GM23338 (cell line): ENCODE measurements around the gene SLC2A13. TPM values are rescaled to one million over a fixed set of nuclear protein-coding genes. Genes with fewer than 3 reads are reported as not detected.

ENCODE experiments used
- ATAC-seq: fragments of 200-7000 bp; cut with Tn5 transposase; 3 replicates; pipeline ENCODE4 v1.9.1; 2020
- DNase-seq: peaks from one replicate; pipeline ENCODE4 v3.0.0-alpha.2; 2015; ENCODE audit warnings: low spot score
- H2AFZ ChIP-seq: fragments of 200-600 bp; sonication (generic); 2 replicates; pipeline ENCODE4 v1.8.0; 2016; ENCODE audit warnings: antibody characterized with exemption, mild to moderate bottlenecking, moderate library complexity
- H3F3A ChIP-seq: fragments of 200-600 bp; sonication (generic); replicated peaks from 2 replicates; pipeline ENCODE4 v1.8.0; 2017; ENCODE audit warnings: antibody characterized with exemption, mixed run types, low read depth
- H3K27ac ChIP-seq: fragments of 200-600 bp; sonication (generic); 2 replicates; pipeline ENCODE4 v1.6.1; 2016; ENCODE audit warnings: low read depth
- H3K27me3 ChIP-seq: fragments of 200-600 bp; sonication (generic); 2 replicates; pipeline ENCODE4 v1.8.0; 2016; ENCODE audit warnings: mild to moderate bottlenecking, mixed run types, moderate library complexity; ENCODE audit not compliant: insufficient read depth
- H3K36me3 ChIP-seq: fragments of 200-600 bp; sonication (generic); 2 replicates; pipeline ENCODE4 v1.8.0; 2016; ENCODE audit warnings: mild to moderate bottlenecking; ENCODE audit not compliant: insufficient read depth
- H3K4me1 ChIP-seq: fragments of 200-600 bp; sonication (generic); 2 replicates; pipeline ENCODE4 v1.8.0; 2016; ENCODE audit warnings: mild to moderate bottlenecking, moderate library complexity; ENCODE audit not compliant: insufficient read depth
- H3K4me2 ChIP-seq: fragments of 200-600 bp; sonication (generic); 2 replicates; pipeline ENCODE4 v1.7.1; 2017; ENCODE audit warnings: mixed run types
- H3K4me3 ChIP-seq: fragments of 200-600 bp; sonication (generic); 2 replicates; pipeline ENCODE4 v1.6.1; 2016; ENCODE audit warnings: mixed run types
- H3K79me2 ChIP-seq: fragments of 200-600 bp; sonication (generic); replicated peaks from 2 replicates; pipeline ENCODE4 v1.8.0; 2017; ENCODE audit warnings: mild to moderate bottlenecking; ENCODE audit not compliant: insufficient read depth
- H3K9me2 ChIP-seq: fragments of 200-600 bp; sonication (generic); 2 replicates; pipeline ENCODE4 v1.8.0; 2017; ENCODE audit not compliant: insufficient read depth
- H4K20me1 ChIP-seq: fragments of 200-600 bp; sonication (generic); replicated peaks from 2 replicates; pipeline ENCODE4 v1.8.0; 2017; ENCODE audit warnings: mild to moderate bottlenecking; ENCODE audit not compliant: insufficient read depth
- H3K27ac Mint-ChIP-seq: 2 replicates; pipeline ENCODE4 v1.8.0; 2020; ENCODE audit warnings: inconsistent platforms, mild to moderate bottlenecking, moderate library complexity, mixed read lengths
- H3K27me3 Mint-ChIP-seq: 3 replicates; pipeline ENCODE4 v1.8.0; 2022; ENCODE audit warnings: low read depth, mild to moderate bottlenecking, moderate library complexity, mixed read lengths, inconsistent platforms; ENCODE audit not compliant: insufficient read depth, poor library complexity
- H3K36me3 Mint-ChIP-seq: 3 replicates; pipeline ENCODE4 v1.8.0; 2021; ENCODE audit warnings: low read depth, mild to moderate bottlenecking, inconsistent platforms, moderate library complexity, mixed read lengths
- H3K4me1 Mint-ChIP-seq: 3 replicates; pipeline ENCODE4 v1.8.0; 2020; ENCODE audit warnings: mild to moderate bottlenecking, inconsistent platforms, mixed read lengths
- H3K4me3 Mint-ChIP-seq: 3 replicates; pipeline ENCODE4 v1.8.0; 2021; ENCODE audit warnings: moderate library complexity, mild to moderate bottlenecking, inconsistent platforms, mixed read lengths
- H3K9me3 Mint-ChIP-seq: 3 replicates; pipeline ENCODE4 v1.8.0; 2020; ENCODE audit warnings: moderate library complexity, mild to moderate bottlenecking, inconsistent platforms, mixed read lengths
- CREB1 ChIP-seq: fragments of 250-450 bp; sonication (Bioruptor Pico); IDR thresholded peaks from 2 replicates; pipeline ENCODE4 v1.5.0; 2020; ENCODE audit warnings: low read depth, mild to moderate bottlenecking, moderate library complexity
- ETS1 ChIP-seq: IDR thresholded peaks from 2 replicates; pipeline ENCODE4 v1.6.1; 2016; ENCODE audit warnings: antibody characterized with exemption
- EZH2phosphoT487 ChIP-seq: fragments of 200-600 bp; sonication (generic); IDR thresholded peaks from one replicate; pipeline ENCODE4 v1.8.1; 2018; ENCODE audit warnings: antibody characterized with exemption; ENCODE audit not compliant: unreplicated experiment
- JUNB ChIP-seq: IDR thresholded peaks from one replicate; pipeline ENCODE4 v1.6.1; 2016; ENCODE audit warnings: antibody characterized with exemption; ENCODE audit not compliant: unreplicated experiment
- NANOG ChIP-seq: IDR thresholded peaks from 2 replicates; pipeline ENCODE4 v1.6.1; 2016; ENCODE audit warnings: antibody characterized with exemption, borderline replicate concordance
- POLR2AphosphoS5 ChIP-seq: IDR thresholded peaks from 2 replicates; pipeline ENCODE4 v1.6.1; 2016; ENCODE audit warnings: antibody characterized with exemption, low read depth
- REST ChIP-seq: IDR thresholded peaks from one replicate; pipeline ENCODE4 v1.6.1; 2018; ENCODE audit warnings: antibody characterized with exemption; ENCODE audit not compliant: unreplicated experiment
- ZNF114 ChIP-seq: fragments of 250-450 bp; sonication (Bioruptor Pico); IDR thresholded peaks from 2 replicates; pipeline ENCODE4 v1.5.0; 2020; ENCODE audit warnings: mild to moderate bottlenecking, moderate library complexity
- ZNF331 ChIP-seq: fragments of 250-450 bp; sonication (Bioruptor Pico); IDR thresholded peaks from 2 replicates; pipeline ENCODE4 v1.5.0; 2020; ENCODE audit warnings: low read depth, mild to moderate bottlenecking, moderate library complexity
- polyA plus RNA-seq: library from polyadenylated mRNA; unstranded; fragments of >200 nt; fragmentation: Nextera tagmentation; extraction: Ambion mirVana; gene quantifications from 2 replicates; pipeline ENCODE4 v1.2.1, GENCODE V29; 2016
- total RNA-seq: library from RNA; depleted of rRNA; stranded (reverse); fragments of >200 nt; shearing (Covaris generic); gene quantifications from 2 replicates; pipeline ENCODE4 v1.2.3, GENCODE V29; 2014
- TF ChIP-seq, protein P1 (sequence below), 2 experiments: fragments of 200-600 bp in 1 of 2; sonication (generic) in 1 of 2; conservative IDR thresholded peaks; 2 replicates each; pipeline versions ENCODE4 v1.5.1 to v1.6.1; 2016 to 2017; ENCODE audit warnings: antibody characterized with exemption in 2 of 2, low read depth in 2 of 2, mild to moderate bottlenecking in 2 of 2, moderate library complexity in 1 of 2

Gene SLC2A13
- total and polyA plus RNA-seq, 2 experiments from 2014 or later = 6.8 to 22.7 TPM

DNA sequence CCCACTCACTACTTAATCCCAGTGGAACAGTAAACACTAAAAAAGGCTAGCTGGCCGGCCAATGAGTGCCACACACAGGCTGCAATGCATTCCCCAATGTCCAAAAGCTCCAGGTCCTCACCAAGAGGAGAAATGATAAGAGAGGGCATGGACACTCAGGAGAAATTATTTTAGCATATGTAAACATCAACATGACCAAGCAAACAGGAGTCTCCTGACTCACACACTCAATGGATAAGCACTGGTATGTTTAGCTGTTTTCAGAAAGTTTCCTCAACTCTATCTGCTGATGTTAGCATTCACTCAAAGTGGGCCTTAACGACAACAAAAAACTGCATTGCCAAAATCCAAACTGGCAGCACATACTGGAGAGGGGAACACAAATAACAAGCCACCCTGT, 105.0 kb downstream of the SLC2A13 start:
- Histone ChIP-seq H3K36me3 (peaks cover 7% of the 10 kb centered on the region; the same call in 1 of the 2 replicates), H3K27ac (no peak overlapping the region), H3F3A (no peaks in the 10 kb centered on the region), H3K27me3 (no peaks in the 10 kb centered on the region), H2AFZ (no peak overlapping the region), H3K4me2 (no peak overlapping the region), H3K4me1 (no peaks in the 10 kb centered on the region), H3K9me2 (no peaks in the 10 kb centered on the region), H4K20me1 (no peaks in the 10 kb centered on the region), H3K79me2 (0 out of 2 replicates have a peak, but pooled peaks cover 3% of the 10 kb centered on the region), H3K4me3 (no peak overlapping the region)
- Mint-ChIP-seq H3K4me1 (no peaks in the 10 kb centered on the region), H3K9me3 (peaks cover 49% of the 10 kb centered on the region), H3K27me3 (no peaks in the 10 kb centered on the region), H3K27ac (no peak overlapping the region), H3K4me3 (no peak overlapping the region), H3K36me3 (peaks cover 55% of the 10 kb centered on the region)
- DNase-seq (no peak), ATAC-seq (no peak)
- TF ChIP-seq ZNF114 (no peak), EZH2phosphoT487 (no peak), REST (no peak), CREB1 (CRISPR knock-in tag) (no peak)
- TF ChIP-seq, protein P1, sequence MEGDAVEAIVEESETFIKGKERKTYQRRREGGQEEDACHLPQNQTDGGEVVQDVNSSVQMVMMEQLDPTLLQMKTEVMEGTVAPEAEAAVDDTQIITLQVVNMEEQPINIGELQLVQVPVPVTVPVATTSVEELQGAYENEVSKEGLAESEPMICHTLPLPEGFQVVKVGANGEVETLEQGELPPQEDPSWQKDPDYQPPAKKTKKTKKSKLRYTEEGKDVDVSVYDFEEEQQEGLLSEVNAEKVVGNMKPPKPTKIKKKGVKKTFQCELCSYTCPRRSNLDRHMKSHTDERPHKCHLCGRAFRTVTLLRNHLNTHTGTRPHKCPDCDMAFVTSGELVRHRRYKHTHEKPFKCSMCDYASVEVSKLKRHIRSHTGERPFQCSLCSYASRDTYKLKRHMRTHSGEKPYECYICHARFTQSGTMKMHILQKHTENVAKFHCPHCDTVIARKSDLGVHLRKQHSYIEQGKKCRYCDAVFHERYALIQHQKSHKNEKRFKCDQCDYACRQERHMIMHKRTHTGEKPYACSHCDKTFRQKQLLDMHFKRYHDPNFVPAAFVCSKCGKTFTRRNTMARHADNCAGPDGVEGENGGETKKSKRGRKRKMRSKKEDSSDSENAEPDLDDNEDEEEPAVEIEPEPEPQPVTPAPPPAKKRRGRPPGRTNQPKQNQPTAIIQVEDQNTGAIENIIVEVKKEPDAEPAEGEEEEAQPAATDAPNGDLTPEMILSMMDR (conservative IDR thresholded peaks at IDR 0.05; ENCODE audit: low read depth in 2 of 2) = no peak

GRCh38 chr12:39993268-39993667, 112.6 kb downstream of the SLC2A13 start:
- Histone ChIP-seq H3K79me2 (0 out of 2 replicates have a peak, but pooled peaks cover 3% of the 10 kb centered on the region), H4K20me1 (no peaks in the 10 kb centered on the region; the same call in 1 of the 2 replicates), H2AFZ (no peak overlapping the region), H3K9me2 (no peaks in the 10 kb centered on the region), H3K27me3 (no peaks in the 10 kb centered on the region), H3F3A (no peaks in the 10 kb centered on the region), H3K4me3 (no peak overlapping the region), H3K36me3 (0 out of 2 replicates have a peak, but pooled peaks cover 5% of the 10 kb centered on the region), H3K27ac (no peak overlapping the region), H3K4me2 (no peak overlapping the region), H3K4me1 (0 out of 2 replicates have a peak, but pooled peaks cover 5% of the 10 kb centered on the region)
- Mint-ChIP-seq H3K27me3 (no peaks in the 10 kb centered on the region), H3K4me3 (no peak overlapping the region), H3K9me3 (peaks cover 27% of the 10 kb centered on the region), H3K27ac (no peak overlapping the region), H3K4me1 (peaks cover 11% of the 10 kb centered on the region), H3K36me3 (peaks cover 27% of the 10 kb centered on the region)
- DNase-seq (no peak), ATAC-seq (no peak)
- TF ChIP-seq NANOG (no peak), POLR2AphosphoS5 (no peak), ZNF331 (CRISPR knock-in tag) (no peak), ZNF114 (no peak), EZH2phosphoT487 (no peak), ETS1 (no peak), JUNB (no peak)
- TF ChIP-seq, protein P1 (conservative IDR thresholded peaks at IDR 0.05; ENCODE audit: low read depth in 2 of 2) = no peak
